Stimulated activated CD4-positive, alpha-beta T cell treated with anti-CD3 and anti-CD28 coated beads, Interleukin-4, amount 100 ng/mL, for 48 hours (primary cell): Measurements from ENCODE around the gene TPST2.

Experiments used
- DNase-seq, 2 donors: peaks; one replicate each; pipeline ENCODE4 v3.0.0-alpha.2; 2020; ENCODE audit warnings: low read depth in 2 of 2

The TPST2 gene

DNA sequence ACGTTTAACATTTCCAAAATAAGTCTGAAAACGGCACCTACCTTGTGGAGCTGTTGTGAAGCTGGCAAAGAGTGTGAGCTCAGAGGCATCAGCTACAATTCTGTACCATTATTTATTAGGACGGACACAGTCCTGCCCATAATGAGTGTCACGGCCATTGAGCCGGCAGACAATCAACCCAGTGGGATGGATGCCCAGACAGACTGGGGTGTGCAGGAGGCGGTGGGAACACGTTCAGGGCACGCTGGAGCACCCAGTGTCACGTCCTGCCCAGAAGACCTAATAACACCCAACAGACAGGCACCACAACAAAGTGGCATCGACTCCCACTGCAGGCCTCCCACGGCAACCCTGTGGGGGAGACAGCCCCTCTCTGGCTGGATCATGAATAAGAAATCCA lies 34.5 kb downstream of the TPST2 start:
- DNase-seq = no peak

DNA sequence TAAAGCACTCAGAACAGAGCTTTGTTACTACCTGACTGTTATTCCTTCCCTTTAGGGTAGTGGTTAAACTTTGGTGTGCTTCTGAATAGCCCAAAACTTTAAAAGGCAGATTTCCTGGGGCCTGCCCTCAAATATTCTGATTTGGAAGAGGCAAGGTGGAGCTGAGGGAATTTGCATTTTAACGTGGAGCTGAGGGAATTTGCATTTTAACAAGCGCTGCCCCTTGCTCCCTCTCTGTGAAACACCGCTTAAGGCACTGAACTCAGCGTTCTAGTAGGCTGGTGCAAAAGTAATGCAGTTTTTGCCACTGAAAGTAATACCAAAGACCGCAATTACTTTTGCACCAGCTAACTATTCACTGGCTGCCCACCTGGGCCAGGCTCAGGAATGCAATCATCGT lies 35.0 kb downstream of the TPST2 start:
- DNase-seq = no peak

DNA sequence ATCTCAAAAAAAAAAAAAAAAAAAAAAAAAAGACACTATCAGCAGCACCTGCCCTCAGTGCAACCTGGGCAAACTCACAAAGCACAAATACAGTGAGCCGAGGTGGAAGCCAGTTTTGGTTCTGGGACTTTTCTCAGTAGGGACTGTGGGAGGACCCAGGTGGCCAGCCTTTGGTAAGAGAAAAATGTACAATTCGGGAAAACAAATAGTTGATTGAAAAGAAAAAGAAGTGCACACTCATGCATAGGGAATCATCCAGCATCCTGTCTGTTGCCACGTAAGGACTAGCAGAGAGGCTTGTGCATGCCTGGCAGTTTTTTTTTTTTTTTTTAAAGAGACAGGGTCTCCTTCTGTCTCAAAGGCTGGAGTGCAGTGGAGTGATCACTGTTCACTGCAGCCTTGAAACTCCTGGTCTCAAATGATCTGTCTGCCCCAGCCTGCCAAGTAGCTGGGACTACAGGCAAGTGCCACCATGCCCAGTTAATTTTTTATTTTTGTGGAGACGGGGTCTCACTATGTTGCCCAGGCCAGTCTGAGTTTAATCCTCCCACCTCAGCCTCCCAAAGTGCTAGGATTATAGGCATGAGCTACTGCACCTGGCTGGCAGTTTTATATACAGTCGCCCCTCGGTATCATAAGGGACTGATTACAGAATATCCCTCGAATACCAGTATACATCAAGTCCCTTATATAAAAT lies 36.7 kb downstream of the TPST2 start:
- DNase-seq = no peak

DNA sequence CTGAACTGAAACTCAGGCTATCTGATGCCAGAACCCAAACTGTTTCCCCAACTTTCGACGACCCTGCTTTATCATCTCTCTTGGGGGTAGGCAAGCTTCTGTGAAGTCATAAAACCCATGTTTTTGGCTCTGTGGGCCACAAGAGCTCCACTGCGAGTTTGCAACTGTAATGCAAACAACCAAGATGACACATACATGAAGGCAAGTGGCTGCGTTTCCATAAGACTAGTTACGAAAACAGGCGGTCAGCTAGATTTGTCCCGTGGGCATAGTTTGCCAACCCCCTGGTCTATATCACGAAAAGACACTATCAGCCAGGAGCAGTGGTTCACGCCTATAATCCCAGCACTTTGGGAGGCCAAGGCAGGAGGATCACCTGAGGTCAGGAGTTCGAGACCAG lies 37.5 kb downstream of the TPST2 start:
- no peak for DNase-seq

DNA sequence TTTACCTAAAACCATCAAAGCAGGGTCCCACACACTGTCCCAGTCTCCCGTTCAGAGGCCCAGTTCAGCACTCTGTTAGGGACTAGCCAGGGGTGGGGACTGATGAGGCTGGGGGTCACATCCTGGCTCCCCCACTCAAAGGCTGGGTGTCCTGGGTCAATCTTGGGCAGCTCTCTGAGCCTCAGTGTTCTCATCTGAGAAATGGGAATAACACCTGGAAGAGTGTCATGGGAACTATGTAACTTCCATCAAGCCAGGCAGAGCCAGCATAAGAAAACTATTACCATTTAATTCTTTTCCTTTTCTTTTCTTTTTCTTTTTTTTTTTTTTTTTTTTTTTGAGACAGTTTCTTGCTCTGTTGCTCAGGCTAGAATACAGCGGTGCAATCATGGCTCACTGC lies 38.4 kb downstream of the TPST2 start:
- DNase-seq = no peak

DNA sequence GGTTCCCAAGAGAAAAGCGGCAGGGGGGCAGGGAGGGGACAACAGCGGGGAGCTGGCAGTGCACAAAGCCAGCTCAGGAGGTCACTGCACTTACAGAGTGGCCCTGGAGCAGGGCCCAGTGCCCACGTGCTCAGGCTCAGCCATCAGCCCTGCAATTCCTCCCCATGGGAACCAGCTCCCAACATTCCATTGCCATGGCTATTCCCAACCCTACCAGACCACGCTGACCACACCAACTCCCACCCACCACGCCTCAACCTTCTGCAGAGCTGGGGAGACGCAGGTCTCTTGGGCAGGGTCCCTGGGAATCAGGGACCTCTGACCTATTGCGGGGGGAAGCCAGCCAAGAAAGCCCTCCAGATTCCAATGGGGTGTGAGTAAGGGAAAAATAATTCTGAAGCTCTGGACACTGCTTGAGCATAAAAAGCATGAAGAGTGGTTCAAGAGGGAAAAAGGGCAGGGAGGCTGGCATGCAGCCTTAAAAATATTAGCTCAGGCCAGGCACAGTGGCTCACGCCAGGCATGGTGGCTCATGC lies 39.4 kb downstream of the TPST2 start:
- DNase-seq = no peak

DNA sequence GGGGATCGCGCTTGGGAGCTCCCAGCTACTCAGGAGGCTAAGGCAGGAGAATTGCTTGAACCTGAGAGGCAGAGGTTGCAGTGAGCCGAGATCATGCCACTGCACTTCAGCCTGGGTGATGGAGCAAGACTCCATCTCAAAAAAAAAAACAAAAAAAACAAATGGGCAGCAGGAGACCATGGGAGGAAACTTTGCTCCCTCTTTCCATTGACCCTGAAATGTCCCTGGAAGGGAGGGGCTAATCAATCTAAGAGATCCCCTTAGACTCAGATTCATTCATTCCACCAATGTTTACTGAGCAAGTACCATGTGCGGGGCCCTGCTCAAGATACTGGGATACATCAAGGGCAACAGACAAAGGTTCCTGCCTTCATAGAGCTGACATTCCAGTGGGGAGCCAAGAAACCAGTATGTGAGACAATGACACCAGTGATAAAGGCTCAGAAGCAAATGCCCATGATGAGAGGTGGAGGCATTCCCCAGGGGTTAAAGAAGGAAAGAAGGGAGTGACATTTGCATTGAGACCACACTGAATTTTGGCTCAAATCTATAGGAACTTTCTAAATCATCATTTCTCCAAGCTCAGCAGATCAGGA lies 39.9 kb downstream of the TPST2 start:
- no peak for DNase-seq

DNA sequence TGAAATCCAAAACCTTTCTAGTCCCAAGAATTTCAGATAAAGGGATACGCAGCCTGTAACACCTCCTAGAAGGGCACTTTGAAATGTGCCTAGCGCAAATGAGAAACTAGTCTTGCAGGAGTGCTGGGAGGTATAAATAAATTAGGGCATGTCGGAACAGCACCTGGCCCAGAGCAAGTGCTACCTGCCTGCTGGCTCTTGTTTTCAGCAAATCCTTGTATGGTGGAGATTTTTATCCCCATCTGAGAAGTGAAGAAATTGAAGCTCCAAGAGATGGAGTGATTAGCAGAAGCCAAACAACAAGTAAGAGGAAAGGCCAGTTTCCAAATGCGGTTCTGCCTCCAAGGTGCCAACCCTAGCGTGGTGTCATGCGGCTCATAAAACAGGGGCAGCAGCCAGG lies 40.9 kb downstream of the TPST2 start:
- DNase-seq = no peak

DNA sequence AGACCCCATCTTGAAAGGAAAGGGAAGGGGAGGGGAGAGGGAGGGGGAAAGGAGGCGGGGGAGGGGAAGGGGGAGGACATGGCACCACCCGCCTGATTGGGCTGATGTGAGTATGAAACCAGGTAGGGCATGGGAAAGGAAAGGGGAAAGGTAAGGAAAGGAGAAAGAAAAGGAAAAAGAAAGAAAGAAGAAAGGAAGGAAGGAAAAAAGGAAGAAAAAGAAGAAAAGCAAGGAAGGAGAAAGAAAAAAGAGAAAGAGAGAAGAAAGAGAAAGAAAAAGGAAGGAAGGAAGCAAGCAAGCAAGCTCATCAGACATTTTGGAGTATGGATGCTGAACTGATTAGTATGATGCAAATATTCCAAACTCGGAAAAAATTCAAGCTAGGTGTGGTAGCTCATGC lies 41.6 kb downstream of the TPST2 start:
- no peak for DNase-seq

DNA sequence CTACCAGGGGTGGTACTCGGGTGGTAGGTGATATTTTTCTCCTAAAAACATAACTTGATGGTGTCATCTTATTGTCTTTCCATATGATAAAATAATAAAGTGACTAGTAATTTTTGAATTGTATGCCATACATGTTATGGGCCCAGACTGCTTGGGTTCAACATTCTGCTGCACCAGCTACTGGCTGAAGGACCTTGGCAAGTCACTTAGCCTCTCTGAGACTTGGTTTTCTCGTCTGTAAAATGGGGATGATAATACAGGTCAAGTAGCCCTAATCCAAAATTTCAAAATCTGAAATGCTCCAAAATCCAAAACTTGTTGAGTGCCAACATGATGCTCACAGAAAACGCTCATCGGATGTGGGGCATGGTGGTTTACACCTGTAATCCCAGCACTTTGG lies 42.1 kb downstream of the TPST2 start:
- no peak for DNase-seq

DNA sequence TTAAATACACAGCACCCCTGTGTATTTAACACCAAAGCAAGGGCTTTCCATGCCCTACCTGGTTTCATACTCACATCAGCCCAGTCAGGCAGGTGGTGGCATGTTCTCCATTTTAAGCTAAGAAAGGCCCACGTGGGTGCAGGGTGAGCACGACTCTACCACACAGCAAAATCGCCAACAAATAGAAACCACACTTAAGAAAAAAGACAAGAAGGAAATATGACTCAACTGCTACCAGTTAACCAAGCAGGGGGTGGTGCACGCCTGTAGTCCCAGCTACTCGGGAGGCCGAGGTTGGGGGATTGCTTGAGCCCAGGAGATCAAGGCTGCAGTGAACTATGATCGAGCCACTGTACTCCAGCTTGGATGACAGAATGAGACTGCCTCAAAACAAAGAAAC lies 42.5 kb downstream of the TPST2 start:
- DNase-seq = peak; percentile 7 to 11

DNA sequence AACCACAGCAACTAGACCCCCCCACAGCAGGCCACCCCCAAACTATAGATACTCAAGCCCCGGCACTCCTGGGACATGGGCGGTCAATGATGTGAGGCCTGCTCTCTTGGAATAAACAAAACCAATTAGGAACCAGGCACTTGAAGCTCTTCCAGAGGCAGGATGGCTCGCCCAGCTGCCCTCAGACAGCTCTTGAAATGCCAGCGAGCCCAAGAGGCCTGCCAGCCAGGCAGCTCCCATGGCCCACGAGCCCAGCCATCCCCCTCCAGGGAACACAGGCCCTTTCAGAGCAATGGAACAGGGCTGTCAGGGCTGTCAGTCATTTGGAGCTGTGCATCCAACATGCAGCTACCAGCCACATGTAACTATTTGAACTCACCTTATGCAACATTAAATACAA lies 43.6 kb downstream of the TPST2 start:
- no peak for DNase-seq

DNA sequence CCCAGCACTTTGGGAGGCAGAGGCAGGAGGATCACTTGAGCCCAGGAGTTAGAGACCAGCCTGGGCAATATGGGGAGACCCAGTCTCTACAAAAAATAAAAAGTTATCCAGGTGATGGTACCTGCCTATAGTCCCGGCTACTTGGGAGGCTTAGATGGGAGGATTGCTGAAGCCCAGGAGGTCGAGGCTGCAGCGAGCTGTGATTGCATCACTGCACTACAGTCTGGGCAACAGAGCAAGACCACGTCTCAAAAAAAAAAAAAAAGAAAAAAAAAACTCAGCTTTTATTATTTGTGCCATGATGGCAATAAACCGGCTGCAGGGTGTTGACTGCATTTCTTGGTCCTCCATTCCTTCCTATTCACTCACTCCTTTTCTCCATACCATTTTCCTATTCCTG lies 44.1 kb downstream of the TPST2 start:
- no peak for DNase-seq

DNA sequence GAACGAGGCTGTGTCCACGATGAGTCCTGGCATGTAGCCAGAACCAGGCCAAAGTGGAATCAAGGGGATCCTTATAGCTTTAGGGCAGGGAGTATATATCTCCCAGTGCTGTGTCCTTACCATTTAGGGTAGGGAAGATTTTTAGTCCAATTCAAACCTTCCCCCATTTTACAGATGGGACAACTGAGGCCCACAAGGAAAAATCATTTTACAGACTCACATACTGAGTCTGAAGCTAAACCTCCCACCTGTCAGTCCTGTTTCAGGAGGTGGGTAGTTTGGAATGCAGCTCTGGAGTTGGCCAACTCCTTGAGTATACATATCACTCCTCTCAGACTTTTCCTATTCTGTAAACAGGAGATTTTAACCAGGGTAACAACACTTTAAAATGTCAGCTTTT lies 44.5 kb downstream of the TPST2 start:
- DNase-seq = no peak

DNA sequence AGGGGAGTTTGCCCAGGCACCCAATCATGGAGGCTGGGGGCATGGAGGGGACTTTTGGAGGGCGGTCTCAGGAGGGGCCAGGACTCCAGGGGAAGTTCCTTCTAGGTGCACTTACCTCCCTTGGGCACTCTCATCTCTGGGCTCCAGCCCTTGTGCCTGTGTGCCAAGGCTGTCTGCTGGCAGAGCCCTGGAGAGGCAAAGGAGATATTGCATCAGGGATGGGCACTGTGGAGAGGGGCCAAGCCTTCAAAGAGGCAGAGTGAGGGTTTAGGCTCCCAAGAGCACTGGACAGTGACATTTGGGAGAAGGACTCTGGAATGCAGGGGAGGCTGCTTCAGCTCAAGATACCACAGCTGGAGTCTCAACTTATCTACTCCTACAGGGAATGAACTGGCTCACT lies 45.4 kb downstream of the TPST2 start:
- DNase-seq = no peak

DNA sequence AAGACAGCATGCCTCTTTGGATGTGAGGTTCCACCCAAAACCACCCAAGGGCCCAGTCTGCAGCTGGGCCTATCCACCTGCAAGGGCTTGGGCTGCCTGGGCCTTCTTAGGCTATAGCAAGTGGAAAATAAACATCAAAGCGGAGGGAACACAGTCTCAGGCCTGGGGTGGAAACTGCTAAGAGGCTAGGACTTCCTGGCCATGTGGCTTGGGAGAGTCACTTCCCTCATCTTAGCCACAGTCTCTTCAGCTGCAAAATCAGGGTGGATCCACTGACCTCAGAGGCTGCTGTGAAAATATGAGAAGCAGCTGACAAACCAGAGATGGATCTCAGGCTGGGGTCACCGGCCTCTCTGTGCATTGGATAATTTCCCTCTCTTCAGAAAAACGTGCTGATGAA lies 47.1 kb downstream of the TPST2 start:
- no peak for DNase-seq

DNA sequence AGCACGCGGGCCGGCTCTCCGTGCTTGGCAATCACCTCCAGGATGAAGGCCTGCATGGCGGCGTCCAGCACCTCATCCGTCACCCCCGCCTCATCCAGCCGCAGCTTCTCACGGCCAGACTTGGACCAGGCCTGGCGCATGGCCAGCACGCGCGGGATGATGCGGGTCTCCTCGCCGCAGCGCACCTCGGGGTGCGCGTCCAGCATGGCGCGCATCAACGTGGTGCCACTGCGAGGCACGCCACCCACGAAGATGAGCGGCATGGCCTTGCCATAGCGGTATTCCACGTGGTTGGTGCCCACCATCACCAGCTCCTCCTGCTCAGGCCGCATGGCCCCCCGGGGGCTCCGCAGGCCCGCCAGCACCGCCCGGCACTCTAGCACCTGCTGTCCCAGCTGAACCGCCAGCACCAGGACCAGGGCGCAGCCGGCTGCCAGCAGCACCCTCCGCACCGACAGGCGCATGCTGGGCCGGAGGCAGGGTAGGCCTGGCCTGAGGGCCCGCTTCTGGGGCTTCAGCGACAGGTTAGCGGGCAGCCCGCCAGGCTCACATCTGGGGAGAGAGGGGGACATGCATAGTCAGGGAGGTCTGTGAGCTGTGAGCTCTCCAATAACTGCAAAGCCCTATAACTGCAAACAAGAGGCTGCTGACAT lies 48.6 kb downstream of the TPST2 start:
- no peak for DNase-seq

DNA sequence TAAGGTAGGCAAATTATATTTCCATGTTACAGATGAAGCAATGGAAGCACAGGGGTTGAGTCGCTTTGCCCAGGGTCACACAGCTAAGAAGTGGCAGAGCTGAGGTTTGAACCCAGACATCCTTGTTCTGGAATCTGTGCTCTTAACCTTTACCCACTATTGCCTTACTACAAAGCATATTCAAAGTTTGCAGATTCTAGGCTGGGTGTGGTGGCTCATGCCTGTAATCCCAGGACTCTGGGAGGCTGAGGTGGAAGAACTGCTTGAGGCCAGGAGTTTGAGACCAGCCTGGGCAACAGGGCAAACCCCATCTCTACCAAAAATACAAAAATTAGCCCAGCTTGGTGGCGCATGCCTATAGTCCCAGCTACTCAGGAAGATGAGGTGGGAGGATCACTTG lies 49.8 kb downstream of the TPST2 start:
- no peak for DNase-seq

DNA sequence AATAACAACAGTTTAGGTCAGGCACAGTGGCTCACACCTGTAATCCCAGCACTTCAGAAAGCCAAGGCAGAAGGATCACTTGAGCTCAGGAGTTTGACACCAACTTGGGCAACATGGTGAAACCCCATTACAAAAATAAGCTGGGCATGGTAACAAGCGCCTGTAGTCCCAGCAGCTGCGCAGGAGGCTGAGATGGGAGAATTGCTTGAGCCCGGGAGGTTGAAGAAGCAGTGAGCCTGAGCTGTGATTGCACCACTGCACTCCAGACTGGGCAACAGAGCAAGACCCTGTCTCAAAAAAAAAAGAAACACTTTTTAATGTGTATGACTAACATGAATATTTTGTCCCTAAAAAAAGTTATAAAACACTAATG lies 53.2 kb downstream of the TPST2 start:
- no peak for DNase-seq

DNA sequence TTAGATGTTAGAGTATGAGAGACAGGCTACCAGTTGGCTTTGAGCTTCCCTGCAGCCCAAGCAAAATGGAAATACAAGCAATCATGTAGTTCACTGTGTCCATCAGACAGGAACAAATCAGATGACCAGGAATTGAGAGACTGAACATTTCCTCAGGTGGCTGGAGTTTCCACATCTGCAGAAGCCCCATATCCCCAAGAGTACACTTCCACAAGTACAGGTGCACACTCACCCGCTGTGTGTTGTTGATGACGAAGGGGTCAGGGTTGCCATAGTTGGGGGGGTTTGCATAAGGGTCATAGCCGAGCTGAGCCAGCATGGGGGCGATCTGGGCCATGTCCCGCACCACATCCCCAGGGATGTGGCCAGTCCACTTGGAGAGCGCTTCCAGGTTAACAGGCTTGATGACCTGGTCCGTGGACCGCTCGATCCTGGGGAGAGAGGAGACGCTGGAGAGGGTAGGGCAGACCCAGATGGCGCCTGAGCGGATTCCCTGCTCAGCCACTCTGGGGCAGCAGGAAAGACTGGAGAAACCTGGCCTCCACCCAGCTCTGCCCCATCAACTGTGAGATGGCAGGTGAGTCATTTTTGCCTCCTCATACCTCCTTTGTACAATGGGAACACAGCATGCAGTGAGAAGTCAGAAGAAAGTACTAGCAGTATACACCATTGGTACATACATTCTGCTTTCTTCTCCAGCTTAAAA lies 53.7 kb downstream of the TPST2 start:
- DNase-seq = no peak

DNA sequence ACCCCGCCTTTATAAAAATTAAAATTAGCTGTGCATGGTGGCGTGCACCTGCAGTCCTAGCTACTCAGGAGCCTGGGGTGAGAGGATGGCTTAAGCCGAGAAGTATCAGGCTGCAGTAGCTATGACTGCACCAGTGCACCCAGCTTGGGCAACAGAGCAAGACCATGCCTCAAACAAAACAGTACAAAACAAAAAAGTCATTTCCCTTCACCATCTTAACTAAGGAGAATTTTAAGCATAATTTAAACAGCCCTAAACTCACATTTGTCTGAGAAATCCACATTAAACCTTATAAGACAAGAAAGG lies 54.4 kb downstream of the TPST2 start:
- no peak for DNase-seq

DNA sequence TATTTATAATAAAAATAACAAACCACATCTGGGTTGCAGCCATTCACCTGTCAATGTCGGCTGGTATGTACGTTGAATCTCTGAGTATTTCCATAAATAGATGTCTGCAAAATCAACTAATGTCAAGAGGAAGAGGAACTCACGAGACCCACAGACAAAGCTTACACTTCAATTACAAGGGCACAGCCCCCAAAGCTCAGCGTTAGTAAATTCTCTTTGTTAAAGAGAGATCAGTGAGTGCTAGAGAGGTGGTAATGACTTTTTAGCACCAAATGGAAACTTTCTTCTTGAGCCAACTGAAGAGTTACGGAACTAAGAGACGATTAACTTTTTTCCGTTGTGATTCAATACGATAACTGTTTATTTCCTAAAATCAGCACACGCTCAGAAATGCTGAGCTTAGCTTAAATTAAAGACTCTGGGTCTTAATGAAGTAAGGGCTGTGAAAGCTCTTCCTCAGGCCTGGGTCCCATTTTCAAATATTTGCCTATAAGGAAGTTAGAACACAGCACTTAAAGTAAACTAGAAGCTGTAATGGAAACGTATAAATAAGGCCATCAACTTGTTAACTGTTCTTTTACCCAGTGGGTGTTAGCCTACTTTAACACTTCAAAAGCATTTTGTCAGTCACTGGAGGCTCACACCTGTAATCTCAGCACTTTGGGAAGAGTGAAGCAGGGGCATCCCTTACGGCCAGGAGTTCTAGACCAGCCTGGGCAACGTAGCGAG lies 54.9 kb downstream of the TPST2 start:
- no peak for DNase-seq
